Measurements from ENCODE around the gene CFAP77.

Gene CFAP77

DNA sequence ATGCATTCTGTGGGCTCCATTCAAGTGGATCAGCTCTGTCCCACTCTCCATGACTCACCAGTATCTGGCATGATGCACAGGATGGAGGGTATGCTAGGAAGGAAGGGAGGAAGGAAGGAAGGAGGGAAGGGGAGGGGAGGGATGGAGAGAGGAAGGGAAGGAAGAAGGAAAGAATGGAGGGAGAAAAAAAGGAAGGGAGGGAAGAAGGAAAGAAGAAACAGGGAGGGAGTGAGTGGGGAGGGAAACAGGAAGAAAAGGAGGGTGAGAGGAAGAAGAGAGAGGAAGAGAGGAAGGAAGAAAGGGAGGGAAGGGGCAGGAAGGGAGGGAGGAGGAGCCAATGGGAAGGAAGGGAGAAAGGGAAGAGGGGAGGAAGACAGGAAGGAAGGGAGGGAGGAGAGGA lies 167.1 kb downstream of the CFAP77 start:
- H3K4me3 ChIP-seq (replicated peaks; ENCODE audit: low read depth, low read length), result no peak overlapping the region
- TF ChIP-seq, protein P1, sequence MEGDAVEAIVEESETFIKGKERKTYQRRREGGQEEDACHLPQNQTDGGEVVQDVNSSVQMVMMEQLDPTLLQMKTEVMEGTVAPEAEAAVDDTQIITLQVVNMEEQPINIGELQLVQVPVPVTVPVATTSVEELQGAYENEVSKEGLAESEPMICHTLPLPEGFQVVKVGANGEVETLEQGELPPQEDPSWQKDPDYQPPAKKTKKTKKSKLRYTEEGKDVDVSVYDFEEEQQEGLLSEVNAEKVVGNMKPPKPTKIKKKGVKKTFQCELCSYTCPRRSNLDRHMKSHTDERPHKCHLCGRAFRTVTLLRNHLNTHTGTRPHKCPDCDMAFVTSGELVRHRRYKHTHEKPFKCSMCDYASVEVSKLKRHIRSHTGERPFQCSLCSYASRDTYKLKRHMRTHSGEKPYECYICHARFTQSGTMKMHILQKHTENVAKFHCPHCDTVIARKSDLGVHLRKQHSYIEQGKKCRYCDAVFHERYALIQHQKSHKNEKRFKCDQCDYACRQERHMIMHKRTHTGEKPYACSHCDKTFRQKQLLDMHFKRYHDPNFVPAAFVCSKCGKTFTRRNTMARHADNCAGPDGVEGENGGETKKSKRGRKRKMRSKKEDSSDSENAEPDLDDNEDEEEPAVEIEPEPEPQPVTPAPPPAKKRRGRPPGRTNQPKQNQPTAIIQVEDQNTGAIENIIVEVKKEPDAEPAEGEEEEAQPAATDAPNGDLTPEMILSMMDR (IDR thresholded peaks at IDR 0.05; ENCODE audit: low read length, missing control alignments), result no peak
- DNase-seq (ENCODE audit: low read depth), result no peak

DNA sequence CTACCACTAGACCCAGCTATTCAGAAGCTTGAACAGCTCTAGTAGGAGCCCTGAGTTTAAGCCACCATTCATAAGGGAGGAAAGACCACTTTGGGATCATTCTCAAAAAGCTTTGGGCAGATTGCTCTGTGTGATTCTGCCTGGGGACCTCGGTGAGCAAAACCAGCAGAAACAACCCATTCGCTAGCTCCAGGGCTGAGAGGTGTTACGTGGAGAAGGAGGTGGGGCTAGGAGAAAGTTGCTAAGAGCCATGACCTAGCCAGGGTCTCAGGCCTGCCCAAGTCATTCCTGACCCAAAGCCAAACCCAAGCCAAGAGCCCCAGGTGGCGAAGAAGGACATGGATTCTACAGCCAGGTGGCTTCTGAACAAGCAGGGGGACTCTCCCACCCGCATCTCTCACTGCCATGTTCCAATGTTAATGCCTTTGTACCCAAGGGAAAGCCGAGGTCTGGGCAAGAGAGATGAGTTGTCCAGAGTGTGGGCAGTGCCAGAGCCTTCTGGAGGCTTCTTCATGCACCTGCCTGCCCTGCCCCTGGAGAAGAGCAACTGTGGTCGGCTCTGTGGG lies 168.4 kb downstream of the CFAP77 start:
- no peak for DNase-seq (ENCODE audit: low read depth)
- TF ChIP-seq, protein P1 (IDR thresholded peaks at IDR 0.05; ENCODE audit: low read length, missing control alignments), result no peak
- H3K4me3 ChIP-seq (replicated peaks; ENCODE audit: low read depth, low read length), result no peak overlapping the region

DNA sequence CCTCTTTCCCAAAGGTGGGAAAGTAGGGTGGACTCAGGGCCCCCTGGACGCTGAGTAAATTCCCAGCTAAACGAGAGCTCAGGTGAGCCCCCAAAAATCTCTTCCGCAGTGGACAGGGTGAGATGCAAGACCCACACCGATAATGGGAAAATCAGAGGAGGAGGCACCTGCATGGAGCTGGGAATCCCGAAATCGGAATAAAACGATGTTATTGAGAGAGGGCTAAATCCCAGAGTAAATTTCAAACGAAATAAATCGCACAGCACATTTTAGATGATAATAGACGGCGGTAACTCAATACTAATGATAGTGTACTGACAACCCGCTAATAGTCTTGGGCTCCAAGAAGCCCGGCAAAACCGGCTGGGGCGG lies 169.4 kb downstream of the CFAP77 start:
- TF ChIP-seq, protein P1 (IDR thresholded peaks at IDR 0.05; ENCODE audit: low read length, missing control alignments), result no peak
- no peak for DNase-seq (ENCODE audit: low read depth)
- H3K4me3 ChIP-seq (replicated peaks; ENCODE audit: low read depth, low read length), result no peak overlapping the region

DNA sequence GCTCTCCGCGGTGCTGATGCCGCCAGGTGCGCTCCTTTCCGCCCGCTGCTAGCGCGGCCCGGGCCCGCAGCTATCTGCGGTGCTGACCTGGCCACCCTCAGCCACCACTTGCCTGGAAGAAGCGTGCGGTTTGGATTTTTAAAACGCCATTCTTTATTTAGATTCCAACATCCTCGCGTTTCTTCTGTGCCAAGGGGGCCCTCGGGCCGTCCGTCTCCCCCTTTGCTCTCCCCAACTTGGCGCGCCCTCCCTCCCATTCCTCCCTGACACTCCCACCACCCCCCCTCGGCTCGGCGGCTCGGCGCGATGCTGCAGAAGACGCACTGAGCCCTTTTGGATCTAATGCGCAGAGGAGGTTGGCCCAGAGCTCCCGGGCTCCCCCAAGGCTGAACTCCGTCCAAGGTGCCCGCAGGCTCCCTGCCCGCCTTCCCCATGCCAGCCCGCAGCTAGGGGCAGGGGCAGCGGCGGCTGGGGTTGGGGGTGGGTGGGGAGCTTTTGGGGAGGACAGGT lies 172.3 kb downstream of the CFAP77 start, which contains the start of gene BARHL1:
Gene BARHL1, plus strand, starts transcription at position 331 of the 510 bp plus-strand sequence. CDS start 192 bp downstream, outside the sequence.
- peak within 1 kb of the TSS; percentile 37 for H3K4me3 ChIP-seq (replicated peaks; ENCODE audit: low read depth, low read length)
- TF ChIP-seq, protein P1 (IDR thresholded peaks at IDR 0.05; ENCODE audit: low read length, missing control alignments), result no peak

DNA sequence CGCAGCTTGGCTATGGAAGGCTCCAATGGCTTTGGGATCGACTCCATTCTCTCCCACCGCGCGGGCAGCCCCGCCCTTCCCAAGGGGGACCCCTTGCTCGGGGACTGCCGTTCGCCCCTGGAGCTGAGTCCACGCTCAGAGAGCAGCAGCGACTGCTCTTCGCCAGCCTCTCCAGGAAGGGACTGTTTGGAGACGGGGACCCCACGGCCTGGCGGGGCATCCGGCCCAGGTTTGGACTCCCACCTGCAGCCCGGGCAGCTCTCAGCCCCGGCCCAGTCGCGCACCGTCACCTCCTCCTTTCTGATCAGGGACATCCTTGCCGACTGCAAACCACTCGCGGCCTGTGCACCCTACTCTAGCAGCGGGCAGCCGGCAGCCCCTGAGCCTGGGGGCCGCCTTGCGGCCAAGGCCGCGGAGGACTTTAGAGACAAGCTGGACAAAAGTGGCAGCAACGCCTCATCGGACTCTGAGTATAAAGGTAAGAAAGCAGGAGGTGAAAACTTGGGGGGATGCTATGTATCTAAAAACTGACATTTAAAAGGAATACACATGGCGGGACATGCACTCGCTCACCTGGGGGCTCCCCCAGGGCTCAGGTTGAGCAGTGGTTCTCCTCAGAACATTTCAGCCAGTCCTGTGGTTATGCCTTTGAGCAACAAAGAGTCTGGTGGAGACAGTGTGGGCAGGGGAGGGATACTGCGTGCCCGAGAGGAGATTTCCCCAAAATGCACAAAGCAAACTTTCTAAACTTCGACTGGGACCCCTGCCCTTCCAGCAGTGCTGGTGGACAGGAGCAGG lies 173.0 kb downstream of the CFAP77 start:
- TF ChIP-seq, protein P1 (IDR thresholded peaks at IDR 0.05; ENCODE audit: low read length, missing control alignments), result no peak
- no peak overlapping the region for H3K4me3 ChIP-seq (replicated peaks; ENCODE audit: low read depth, low read length)
- no peak for DNase-seq (ENCODE audit: low read depth)

More for the DNA sequence above, 172.3 kb downstream of the CFAP77 start, which contains the start of gene BARHL1:
- DNase-seq (ENCODE audit: low read depth), result no peak

DNA sequence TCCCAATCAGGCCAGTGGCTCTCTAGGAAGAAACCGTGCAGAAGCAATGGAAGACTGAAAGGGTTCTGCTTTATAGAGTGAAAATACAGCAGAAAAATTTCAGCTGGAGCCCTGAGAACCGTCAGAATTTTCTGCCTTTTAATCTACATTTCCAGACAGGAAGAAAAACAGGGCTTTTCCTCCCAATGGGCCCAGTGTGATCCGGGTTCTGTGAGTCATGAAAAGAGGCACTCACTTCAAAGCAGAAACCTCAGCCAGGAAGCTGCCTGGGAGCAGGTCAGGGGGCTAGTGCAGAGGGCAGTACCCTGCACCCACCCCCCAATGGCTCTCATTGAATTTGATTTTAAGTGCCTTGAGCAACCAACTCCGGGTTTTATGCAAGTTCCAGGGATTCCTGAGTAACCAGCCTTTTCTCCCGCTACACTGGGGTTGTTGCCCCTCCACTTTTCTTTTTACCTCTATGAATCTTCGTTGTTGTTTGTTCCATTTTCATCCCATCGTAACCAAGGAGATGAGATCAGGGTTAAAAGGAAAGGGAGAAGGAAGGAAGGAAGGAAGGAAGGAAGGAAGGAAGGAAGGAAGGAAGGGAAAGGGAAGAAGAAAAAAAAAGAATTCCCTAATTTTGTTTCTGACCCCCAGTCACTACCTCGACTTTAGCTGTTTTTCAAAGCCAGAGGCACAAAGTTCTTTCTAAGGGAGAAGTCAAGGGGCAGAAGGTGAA lies 173.7 kb downstream of the CFAP77 start:
- DNase-seq (ENCODE audit: low read depth), result no peak
- TF ChIP-seq, protein P1 (IDR thresholded peaks at IDR 0.05; ENCODE audit: low read length, missing control alignments), result no peak

More for the DNA sequence above, 173.7 kb downstream of the CFAP77 start:
- no peak overlapping the region for H3K4me3 ChIP-seq (replicated peaks; ENCODE audit: low read depth, low read length)
